ENCODE measurements around the gene MYRIP. TPM values are rescaled to one million over a fixed set of nuclear protein-coding genes. Genes with fewer than 3 reads are reported as not detected.

MYRIP gene
- total RNA-seq, 1 donor, result under 0.01 TPM

- Histone ChIP-seq H3K4me3 (ENCODE audit: insufficient read depth, low read length) (no peak overlapping the region), H3K27me3 (ENCODE audit: insufficient read depth, low read length) (no peaks in the 10 kb centered on the region), H3K4me2 (ENCODE audit: insufficient read depth, low read length) (no peak overlapping the region), H3K4me1 (ENCODE audit: insufficient read depth, low read length) (no peaks in the 10 kb centered on the region), H3K27ac (ENCODE audit: low read depth, low read length) (no peak overlapping the region), H3K36me3 (ENCODE audit: insufficient read depth, low read length) (no peaks in the 10 kb centered on the region), H2AFZ (ENCODE audit: low read length) (no peak overlapping the region), H3K79me2 (ENCODE audit: insufficient read depth, low read length) (no peaks in the 10 kb centered on the region), H3K9me3 (ENCODE audit: low read depth, low read length) (no peaks in the 10 kb centered on the region), H4K20me1 (ENCODE audit: insufficient read depth, low read length) (no peaks in the 10 kb centered on the region)
- TF ChIP-seq, protein P1, sequence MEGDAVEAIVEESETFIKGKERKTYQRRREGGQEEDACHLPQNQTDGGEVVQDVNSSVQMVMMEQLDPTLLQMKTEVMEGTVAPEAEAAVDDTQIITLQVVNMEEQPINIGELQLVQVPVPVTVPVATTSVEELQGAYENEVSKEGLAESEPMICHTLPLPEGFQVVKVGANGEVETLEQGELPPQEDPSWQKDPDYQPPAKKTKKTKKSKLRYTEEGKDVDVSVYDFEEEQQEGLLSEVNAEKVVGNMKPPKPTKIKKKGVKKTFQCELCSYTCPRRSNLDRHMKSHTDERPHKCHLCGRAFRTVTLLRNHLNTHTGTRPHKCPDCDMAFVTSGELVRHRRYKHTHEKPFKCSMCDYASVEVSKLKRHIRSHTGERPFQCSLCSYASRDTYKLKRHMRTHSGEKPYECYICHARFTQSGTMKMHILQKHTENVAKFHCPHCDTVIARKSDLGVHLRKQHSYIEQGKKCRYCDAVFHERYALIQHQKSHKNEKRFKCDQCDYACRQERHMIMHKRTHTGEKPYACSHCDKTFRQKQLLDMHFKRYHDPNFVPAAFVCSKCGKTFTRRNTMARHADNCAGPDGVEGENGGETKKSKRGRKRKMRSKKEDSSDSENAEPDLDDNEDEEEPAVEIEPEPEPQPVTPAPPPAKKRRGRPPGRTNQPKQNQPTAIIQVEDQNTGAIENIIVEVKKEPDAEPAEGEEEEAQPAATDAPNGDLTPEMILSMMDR (IDR thresholded peaks at IDR 0.05; ENCODE audit: extremely low read depth, low read depth, low read length), result no peak
- no peak for DNase-seq (ENCODE audit: insufficient read length, low spot score, missing footprints)
Observed at GRCh38 chr3:40258555-40258954, 449.1 kb downstream of the MYRIP start.

GRCh38 chr3:40262331-40262730, 452.9 kb downstream of the MYRIP start:
- H3K4me2 ChIP-seq (ENCODE audit: insufficient read depth, low read length), result no peak overlapping the region
- no peak overlapping the region for H3K27ac ChIP-seq (ENCODE audit: low read depth, low read length)
- H2AFZ ChIP-seq (ENCODE audit: low read length), result no peak overlapping the region
- no peaks in the 10 kb centered on the region for H3K79me2 ChIP-seq (ENCODE audit: insufficient read depth, low read length)
- no peaks in the 10 kb centered on the region for H4K20me1 ChIP-seq (ENCODE audit: insufficient read depth, low read length)
- no peak overlapping the region for H3K4me3 ChIP-seq (ENCODE audit: insufficient read depth, low read length)
- no peaks in the 10 kb centered on the region for H3K36me3 ChIP-seq (ENCODE audit: insufficient read depth, low read length)
- DNase-seq (ENCODE audit: insufficient read length, low spot score, missing footprints), result no peak
- TF ChIP-seq, protein P1 (IDR thresholded peaks at IDR 0.05; ENCODE audit: extremely low read depth, low read depth, low read length), result no peak
- H3K27me3 ChIP-seq (ENCODE audit: insufficient read depth, low read length), result no peaks in the 10 kb centered on the region
- H3K9me3 ChIP-seq (ENCODE audit: low read depth, low read length), result no peaks in the 10 kb centered on the region
- no peaks in the 10 kb centered on the region for H3K4me1 ChIP-seq (ENCODE audit: insufficient read depth, low read length)

- Histone ChIP-seq H3K4me3 (ENCODE audit: insufficient read depth, low read length) (no peak overlapping the region), H3K27me3 (ENCODE audit: insufficient read depth, low read length) (no peaks in the 10 kb centered on the region), H3K79me2 (ENCODE audit: insufficient read depth, low read length) (no peaks in the 10 kb centered on the region), H3K36me3 (ENCODE audit: insufficient read depth, low read length) (no peaks in the 10 kb centered on the region), H3K9me3 (ENCODE audit: low read depth, low read length) (no peaks in the 10 kb centered on the region), H3K4me1 (ENCODE audit: insufficient read depth, low read length) (no peaks in the 10 kb centered on the region), H4K20me1 (ENCODE audit: insufficient read depth, low read length) (no peaks in the 10 kb centered on the region), H2AFZ (ENCODE audit: low read length) (no peak overlapping the region), H3K4me2 (ENCODE audit: insufficient read depth, low read length) (no peak overlapping the region), H3K27ac (ENCODE audit: low read depth, low read length) (no peak overlapping the region)
- TF ChIP-seq, protein P1 (IDR thresholded peaks at IDR 0.05; ENCODE audit: extremely low read depth, low read depth, low read length), result no peak
- DNase-seq (ENCODE audit: insufficient read length, low spot score, missing footprints), result no peak
Observed at GRCh38 chr3:40264451-40264850, 455.0 kb downstream of the MYRIP start.

GRCh38 chr3:40265181-40265580, 455.8 kb downstream of the MYRIP start:
- no peaks in the 10 kb centered on the region for H4K20me1 ChIP-seq (ENCODE audit: insufficient read depth, low read length)
- no peak overlapping the region for H3K4me3 ChIP-seq (ENCODE audit: insufficient read depth, low read length)
- no peak for DNase-seq (ENCODE audit: insufficient read length, low spot score, missing footprints)
- H3K79me2 ChIP-seq (ENCODE audit: insufficient read depth, low read length), result no peaks in the 10 kb centered on the region
- no peaks in the 10 kb centered on the region for H3K9me3 ChIP-seq (ENCODE audit: low read depth, low read length)
- H3K27ac ChIP-seq (ENCODE audit: low read depth, low read length), result no peak overlapping the region
- H3K4me2 ChIP-seq (ENCODE audit: insufficient read depth, low read length), result no peak overlapping the region
- no peaks in the 10 kb centered on the region for H3K4me1 ChIP-seq (ENCODE audit: insufficient read depth, low read length)
- no peaks in the 10 kb centered on the region for H3K36me3 ChIP-seq (ENCODE audit: insufficient read depth, low read length)
- TF ChIP-seq, protein P1 (IDR thresholded peaks at IDR 0.05; ENCODE audit: extremely low read depth, low read depth, low read length), result no peak
- H3K27me3 ChIP-seq (ENCODE audit: insufficient read depth, low read length), result no peaks in the 10 kb centered on the region
- no peak overlapping the region for H2AFZ ChIP-seq (ENCODE audit: low read length)

Data from osteoblast (primary cell).